K562 (cell line): ENCODE results near the gene SFT2D2. TPM values are rescaled to one million over a fixed set of nuclear protein-coding genes. Genes with fewer than 3 reads are reported as not detected.

Source experiments
- ATAC-seq: fragments of 200-7000 bp; cut with Tn5 transposase; 3 replicates; pipeline ENCODE4 v1.9.1; 2020; ENCODE audit warnings: moderate library complexity
- Bru-seq: library from RNA; stranded (reverse); fragments of 400-500 nt; gene quantifications from one replicate; lab custom pipeline; 2021; lab: Mats Ljungman, UMichigan
- BruChase-seq, 2 experiments: library from RNA; stranded (reverse); fragments of 400-500 nt; gene quantifications; one replicate each; lab custom pipeline; 2021; lab: Mats Ljungman, UMichigan
- BruUV-seq: library from RNA; stranded (reverse); fragments of 400-500 nt; replicated peaks from 2 replicates; lab custom pipeline; 2021; lab: Mats Ljungman, UMichigan
- CTCF ChIA-PET: fragments of 300-600 bp; formaldehyde crosslinking; extraction: SDS; loops from one replicate; lab custom pipeline; 2021; ENCODE audit warnings: low intra/inter-chr PET ratio; lab: Yijun Ruan, JAX
- POLR2A ChIA-PET: fragments of 300-600, 350-650 bp; sonication (Branson Sonifier 250); formaldehyde crosslinking; extraction: SDS; loops from one replicate; lab custom pipeline; 2021; ENCODE audit warnings: antibody characterized with exemption, inconsistent platforms; lab: Yijun Ruan, JAX
- DNase-seq, 4 experiments: peaks; one replicate each; pipeline versions ENCODE4 v3.0.0 to v3.0.0-alpha.2; 2011 to 2018; ENCODE audit warnings: low spot score in 3 of 4, mixed read lengths in 3 of 4; ENCODE audit errors: extremely low read depth in 1 of 4
- FAIRE-seq: peaks from 2 replicates; lab custom pipeline; 2011; peaks lifted over from hg19 to GRCh38; lab: Jason Lieb, UNC
- H2AFZ ChIP-seq: 2 replicates; pipeline ENCODE4 v1.6.0; 2011; ENCODE audit warnings: low read depth, low read length, control low read depth, inconsistent platforms
- H3K27ac ChIP-seq: fragments of 200-600 bp; 3 replicates; pipeline ENCODE4 v1.8.0; 2011; ENCODE audit warnings: low read depth, mild to moderate bottlenecking, control low read depth, inconsistent platforms, low read length, moderate library complexity, mixed read lengths; ENCODE audit errors: extremely low read depth
- H3K27me3 ChIP-seq, 2 experiments: fragments of 300-600 bp in 1 of 2; 2 replicates in 1 of 2; 3 replicates in 1 of 2; pipeline versions ENCODE4 v1.6.0 to v1.8.0; 2011; ENCODE audit warnings: inconsistent platforms in 2 of 2, low read length in 2 of 2, mild to moderate bottlenecking in 1 of 2, mixed read lengths in 1 of 2, moderate library complexity in 1 of 2; ENCODE audit not compliant: control insufficient read depth in 2 of 2, insufficient read depth in 2 of 2
- H3K36me3 ChIP-seq: fragments of 300-600 bp; 3 replicates; pipeline ENCODE4 v1.8.0; 2011; ENCODE audit warnings: mild to moderate bottlenecking, low read length, inconsistent platforms; ENCODE audit not compliant: control insufficient read depth, insufficient read depth
- H3K4me1 ChIP-seq, 2 experiments: fragments of 200-600 bp in 1 of 2; replicated peaks in 1 of 2; 2 replicates in 1 of 2; 3 replicates in 1 of 2; pipeline versions ENCODE4 v1.5.1 to v1.8.0; 2011; ENCODE audit warnings: inconsistent platforms in 2 of 2, low read length in 2 of 2, mild to moderate bottlenecking in 1 of 2, mixed read lengths in 1 of 2, moderate library complexity in 1 of 2; ENCODE audit not compliant: control insufficient read depth in 2 of 2, insufficient read depth in 2 of 2
- H3K4me2 ChIP-seq: 2 replicates; pipeline ENCODE4 v1.6.1; 2011; ENCODE audit warnings: low read length, control low read depth, inconsistent platforms, mixed read lengths; ENCODE audit not compliant: insufficient read depth
- H3K4me3 ChIP-seq: fragments of 200-600 bp; sonication (generic), shearing (Covaris generic); 2 replicates; pipeline ENCODE4 v1.5.1; 2016; ENCODE audit warnings: control low read depth, inconsistent platforms
- H3K79me2 ChIP-seq: fragments of 200-600 bp; 3 replicates; pipeline ENCODE4 v1.8.0; 2011; ENCODE audit warnings: low read length, inconsistent platforms; ENCODE audit not compliant: control insufficient read depth, insufficient read depth
- H3K9ac ChIP-seq, 2 experiments: 2 replicates each; pipeline versions ENCODE4 v1.6.0 to v1.6.1; 2011; ENCODE audit warnings: low read depth in 2 of 2, low read length in 2 of 2, control low read depth in 1 of 2, inconsistent platforms in 1 of 2, mild to moderate bottlenecking in 1 of 2, mixed read lengths in 1 of 2; ENCODE audit not compliant: insufficient read depth in 1 of 2
- H3K9me1 ChIP-seq: one replicate; pipeline ENCODE4 v1.6.0; 2011; ENCODE audit warnings: inconsistent platforms, mild to moderate bottlenecking, low read length, moderate library complexity; ENCODE audit not compliant: control insufficient read depth, insufficient read depth
- H3K9me3 ChIP-seq: replicated peaks from 2 replicates; pipeline ENCODE4 v1.5.1; 2011; ENCODE audit warnings: low read depth, low read length, inconsistent platforms; ENCODE audit not compliant: control insufficient read depth, insufficient read depth
- H4K20me1 ChIP-seq: replicated peaks from 2 replicates; pipeline ENCODE4 v1.6.1; 2011; ENCODE audit warnings: low read length, inconsistent platforms, mixed read lengths; ENCODE audit not compliant: control insufficient read depth, insufficient read depth
- CXXC5 ChIP-seq: fragments of 250-450 bp; sonication (Bioruptor Pico); IDR thresholded peaks from 2 replicates; pipeline ENCODE4 v1.8.0; 2022; ENCODE audit warnings: inconsistent platforms, mild to moderate bottlenecking, moderate library complexity
- ESRRA ChIP-seq: fragments of 450-650 bp; IDR thresholded peaks from 2 replicates; pipeline ENCODE4 v1.6.1; 2014; ENCODE audit warnings: low read depth, mild to moderate bottlenecking, moderate library complexity, borderline replicate concordance
- HMGN3 ChIP-seq: IDR thresholded peaks from 2 replicates; pipeline ENCODE4 v1.6.1; 2011; ENCODE audit warnings: borderline replicate concordance, low read depth, mild to moderate bottlenecking, mixed read lengths, low read length; ENCODE audit not compliant: insufficient read length; ENCODE audit errors: extremely low read depth
- IFI16 ChIP-seq: fragments of 250-450 bp; sonication (Bioruptor Pico); IDR thresholded peaks from 2 replicates; pipeline ENCODE4 v2.1.2; 2022; ENCODE audit warnings: mild to moderate bottlenecking, inconsistent platforms
- KDM4B ChIP-seq, 2 experiments: fragments of 450-650 bp in 1 of 2; sonication (generic) in 1 of 2; IDR thresholded peaks; 2 replicates each; pipeline ENCODE4 v1.6.1; 2016 to 2017; ENCODE audit warnings: borderline replicate concordance in 2 of 2, antibody characterized with exemption in 1 of 2, low read depth in 1 of 2, mild to moderate bottlenecking in 1 of 2
- KLF16 ChIP-seq: IDR thresholded peaks from 2 replicates; pipeline ENCODE4 v1.6.1; 2016; ENCODE audit warnings: antibody characterized with exemption
- PCBP2 ChIP-seq: fragments of 200-400 bp; formaldehyde crosslinking; IDR thresholded peaks from 2 replicates; pipeline ENCODE4 v1.6.1; 2018; ENCODE audit warnings: low read length, low read depth, mild to moderate bottlenecking, moderate library complexity; ENCODE audit not compliant: poor library complexity, severe bottlenecking
- RBM15 ChIP-seq: fragments of 200-400 bp; formaldehyde crosslinking; IDR thresholded peaks from 2 replicates; pipeline ENCODE4 v1.6.1; 2018; ENCODE audit warnings: mild to moderate bottlenecking, low read length, moderate library complexity; ENCODE audit not compliant: insufficient read depth
- SRSF7 ChIP-seq: fragments of 200-400 bp; formaldehyde crosslinking; optimal IDR thresholded peaks from 2 replicates; pipeline ENCODE3; 2017; ENCODE audit warnings: mild to moderate bottlenecking, low read depth, low read length
- TAF1 ChIP-seq: IDR thresholded peaks from 2 replicates; pipeline ENCODE4 v1.6.1; 2011; ENCODE audit warnings: mild to moderate bottlenecking, low read length, moderate library complexity; ENCODE audit not compliant: insufficient read depth, control insufficient read depth, severe bottlenecking; ENCODE audit errors: extremely low read depth
- TRIM24 ChIP-seq, 2 experiments: fragments of 450-650 bp; IDR thresholded peaks; 2 replicates each; pipeline ENCODE4 v1.6.1; 2016
- ZNF699 ChIP-seq: fragments of 250-450 bp; sonication (Bioruptor Pico); IDR thresholded peaks from 2 replicates; pipeline ENCODE4 v1.8.0; 2021; ENCODE audit warnings: mild to moderate bottlenecking, moderate library complexity; ENCODE audit not compliant: insufficient replicate concordance
- ZNF79 ChIP-seq: fragments of 250-450 bp; sonication (Bioruptor Pico); IDR thresholded peaks from 2 replicates; pipeline ENCODE4 v1.4.0; 2020; ENCODE audit warnings: low read depth, mild to moderate bottlenecking, moderate library complexity
- WGBS: fragments of 100-300 bp; shearing (Covaris generic); methylation state at CpG from one replicate; pipeline ENCODE4 v1.1.6; 2016; ENCODE audit warnings: low coverage, mixed read lengths; ENCODE audit not compliant: insufficient coverage; ENCODE audit errors: missing lambda C conversion rate; 5-methylcytosine and 5-hydroxymethylcytosine counted together
- in situ Hi-C: fragments of 300-500 bp; cut with MboI; formaldehyde crosslinking; loops from 4 replicates; pipeline ENCODE4 v1.15.0; 2018; ENCODE audit warnings: inconsistent platforms, mixed read lengths
- intact Hi-C: fragments of 100-400 bp; cut with micrococcal nuclease; formaldehyde crosslinking; loops from 2 replicates; pipeline ENCODE4 v1.14.2; 2022
- long read RNA-seq, 3 experiments: library from polyadenylated mRNA in 2 of 3; library from RNA in 1 of 3; unstranded in 2 of 3; stranded (forward) in 1 of 3; transcript quantifications; one replicate each; pipeline ENCODE4 v2.0.0, GENCODE V29; 2019 to 2022
- polyA minus RNA-seq, 3 experiments: library from RNA; depleted of rRNA, polyadenylated mRNA; stranded (reverse); fragments of >200 nt; gene quantifications; 2 replicates each; pipeline ENCODE4 v1.2.3, GENCODE V29; 2011
- polyA plus RNA-seq, 8 experiments: library from polyadenylated mRNA; depleted of rRNA in 4 of 8; stranded (reverse) in 5 of 8; unstranded in 3 of 8; fragments of >200 nt; fragmentation: Nextera tagmentation in 2 of 8; fragmentation: Illumina TruSeq in 1 of 8; extraction: Ambion mirVana in 2 of 8; extraction: Trizol in 1 of 8; gene quantifications; 2 replicates each; pipeline versions ENCODE4 v1.2.1 to v1.2.3, GENCODE V29; 2011 to 2014; ENCODE audit warnings: inconsistent platforms in 1 of 8, missing spikeins in 1 of 8
- total RNA-seq, 7 experiments: library from RNA; depleted of rRNA in 6 of 7; stranded (reverse); fragments of >200 nt in 6 of 7; fragmentation: Illumina TruSeq in 2 of 7; extraction: Trizol in 2 of 7; gene quantifications; 2 replicates each; pipeline versions ENCODE4 v1.2.1 to v1.2.3, GENCODE V29; 2011 to 2021; ENCODE audit warnings: low replicate concordance in 1 of 7
- TF ChIP-seq, protein P1 (sequence below), 2 experiments: fragments of 450-650 bp in 1 of 2; sonication (generic) in 1 of 2; formaldehyde crosslinking in 1 of 2; IDR thresholded peaks in 1 of 2; conservative IDR thresholded peaks in 1 of 2; 2 replicates each; pipeline versions ENCODE4 v1.6.1 to v1.8.1; 2016 to 2023; ENCODE audit warnings: mild to moderate bottlenecking in 2 of 2, moderate library complexity in 2 of 2, inconsistent platforms in 1 of 2, missing genetic modification reagents in 1 of 2

Gene SFT2D2
- 63.5 and 68.0 TPM in 2 replicates for total RNA-seq (2011; cell fraction: chromatin; rRNA removed; ENCODE audit: low replicate concordance)
- 26.0 and 28.6 TPM in 2 replicates for total RNA-seq (2011; cell fraction: nucleolus; rRNA removed)
- total RNA-seq (2011; cell fraction: nucleoplasm; rRNA removed): 55.2 and 88.0 TPM in 2 replicates
- total RNA-seq (2014; rRNA removed) (20.5 and 21.6 TPM in 2 replicates), total RNA-seq (2014; rRNA removed; fragmentation: Illumina TruSeq; extraction: Trizol) (28.7 and 34.2 TPM in 2 replicates), total RNA-seq (2015; rRNA removed; fragmentation: Illumina TruSeq; extraction: Trizol) (28.1 and 28.4 TPM in 2 replicates), total RNA-seq (2021) (46.6 and 50.1 TPM in 2 replicates), polyA plus RNA-seq (2011; rRNA removed) (29.0 and 35.8 TPM in 2 replicates), polyA plus RNA-seq (2014; fragmentation: Illumina TruSeq; extraction: Trizol) (9.2 and 10.7 TPM in 2 replicates), polyA plus RNA-seq (2014; fragmentation: Nextera tagmentation; extraction: Ambion mirVana) (1 to 10 TPM; 3.4 to 6.1 TPM), polyA plus RNA-seq (2014; rRNA removed) (14.8 and 15.7 TPM in 2 replicates), polyA minus RNA-seq (2011; rRNA and poly(A)+ RNA removed) (111 and 122 TPM in 2 replicates), Bru-seq, nascent RNA (percentile 91 among the genes with signal in this experiment), BruChase-seq, experiment 1, labeled RNA remaining after a 2-hour chase (percentile 96 among the genes with signal in this experiment), BruChase-seq, experiment 2, labeled RNA remaining after a 6-hour chase (percentile 97 among the genes with signal in this experiment)
- 10.7 and 20.6 TPM in 2 replicates for polyA plus RNA-seq (2011; cell fraction: cytosol; rRNA removed)
- 16.6 and 19.0 TPM in 2 replicates for polyA plus RNA-seq (2011; cell fraction: nucleus; rRNA removed)
- 6.7 and 9.0 TPM in 2 replicates for polyA plus RNA-seq (2012)
- 48.0 and 48.3 TPM in 2 replicates for polyA minus RNA-seq (2011; cell fraction: cytosol; rRNA and poly(A)+ RNA removed)
- 15.2 and 18.5 TPM in 2 replicates for polyA minus RNA-seq (2011; cell fraction: nucleus; rRNA and poly(A)+ RNA removed)
- long read RNA-seq, experiment 1, full-length matches to known transcripts: 5 of 67 reads
- long read RNA-seq, experiment 1, partial matches to known transcripts: 1 of 67 reads
- long read RNA-seq, experiment 1, other reads (novel, unspliced or antisense): 61 of 67 reads
- long read RNA-seq, experiment 2, full-length matches to known transcripts: 2 of 5 reads
- long read RNA-seq, experiment 2, partial matches to known transcripts: 0 of 5 reads
- long read RNA-seq, experiment 2, other reads (novel, unspliced or antisense): 3 of 5 reads
- long read RNA-seq, experiment 3, full-length matches to known transcripts: 3 of 7 reads
- long read RNA-seq, experiment 3, partial matches to known transcripts: 0 of 7 reads
- long read RNA-seq, experiment 3, other reads (novel, unspliced or antisense): 4 of 7 reads

DNA sequence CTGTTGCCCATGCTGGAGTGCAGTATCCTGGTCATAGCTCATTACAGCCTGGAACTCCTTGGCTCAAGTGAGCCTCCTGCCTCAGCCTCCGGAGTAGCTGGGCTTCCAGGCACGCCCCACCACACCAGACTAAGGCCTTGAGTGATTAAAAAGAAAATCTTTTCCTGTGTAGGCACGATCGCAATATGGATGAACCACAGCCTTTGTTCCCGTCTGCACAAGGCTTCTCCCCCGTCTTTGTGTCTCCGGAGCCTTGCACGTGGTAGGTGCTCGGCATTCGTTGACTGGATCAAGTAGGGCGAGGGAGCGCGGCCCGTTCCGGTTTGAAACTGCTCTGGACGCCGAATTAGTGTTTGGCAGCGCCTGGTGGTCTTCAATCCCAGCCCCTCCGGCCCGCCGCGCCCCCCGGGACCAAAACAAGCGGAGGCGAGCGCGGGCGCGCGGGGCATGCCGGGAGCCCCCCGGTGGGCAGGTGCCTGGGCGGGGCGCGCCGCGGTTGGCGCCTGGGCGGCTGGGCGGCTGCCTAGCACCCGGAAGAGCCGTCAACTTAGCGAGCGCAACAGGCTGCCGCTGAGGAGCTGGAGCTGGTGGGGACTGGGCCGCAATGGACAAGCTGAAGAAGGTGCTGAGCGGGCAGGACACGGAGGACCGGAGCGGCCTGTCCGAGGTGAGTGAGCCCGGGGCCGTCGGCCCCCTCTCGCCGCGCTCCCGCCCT, at the start of gene SFT2D2:
TSS of gene SFT2D2 (plus strand) at position 529 of the 715 bp plus-strand sequence. CDS start at position 605, 76 bp downstream.
- DNase-seq (peak; percentile 91 to 96 (median 95)), ATAC-seq (peak; percentile 95), FAIRE-seq (no peak)
- Histone ChIP-seq H2AFZ (peak within 1 kb of the TSS; percentile 88), H3K9me1 (no peaks in the 10 kb centered on the region), H3K4me1 (peaks cover 20 to 30% of the 10 kb centered on the region in 2 experiments), H3K9me3 (no peaks in the 10 kb centered on the region), H3K4me3 (peak within 1 kb of the TSS; percentile 80), H3K27me3 (no peaks in the 10 kb centered on the region), H3K79me2 (peaks cover 56% of the 10 kb centered on the region), H3K9ac (peak within 1 kb of the TSS; percentile 85 to 99), H3K4me2 (peak within 1 kb of the TSS; percentile 76), H3K27ac (peak within 1 kb of the TSS; percentile 91), H3K36me3 (peaks cover 29% of the 10 kb centered on the region; the same call in 2 of the 3 replicates), H4K20me1 (peaks cover 6% of the 10 kb centered on the region; the same call in 1 of the 2 replicates)
- in situ Hi-C loops (no loop called here), intact Hi-C loops (loop anchor here (2.0 to 10.0 kb wide), 2 partner anchors 47 to 131 kb away; partner anchors contain the start of gene TIPRL)
- under 1% methylated on average over 45 of the region's 58 CpGs for WGBS
- ChIA-PET CTCF (interaction anchor here (1.3 kb wide), 1 partner anchor 143 kb away, joined by 3 read pairs; no protein-coding TSS in a partner anchor), POLR2A (interaction anchor here (0.6 to 3.2 kb wide), 11 partner anchors 9 to 661 kb away, joined by 3 to 32 read pairs (median 3); no protein-coding TSS in a partner anchor)
- TSS peak; percentile 95 for BruUV-seq
- TF ChIP-seq SRSF7: no peak
- no peak for TF ChIP-seq IFI16 (CRISPR knock-in tag)
- peak; percentile 70 for TF ChIP-seq TAF1
- TF ChIP-seq HMGN3: peak; percentile 42
- TF ChIP-seq KLF16: no peak
- TF ChIP-seq ZNF699 (CRISPR knock-in tag): no peak
- TF ChIP-seq ZNF79 (CRISPR knock-in tag): peak; percentile 78
- peak; percentile 67; the same call in 1 of the 2 replicates for TF ChIP-seq ESRRA
- TF ChIP-seq, protein P1, sequence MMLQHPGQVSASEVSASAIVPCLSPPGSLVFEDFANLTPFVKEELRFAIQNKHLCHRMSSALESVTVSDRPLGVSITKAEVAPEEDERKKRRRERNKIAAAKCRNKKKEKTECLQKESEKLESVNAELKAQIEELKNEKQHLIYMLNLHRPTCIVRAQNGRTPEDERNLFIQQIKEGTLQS (IDR thresholded peaks at IDR 0.05): no peak
- TF ChIP-seq, protein P1 (CRISPR knock-in tag; conservative IDR thresholded peaks at IDR 0.05): no peak
- TF ChIP-seq TRIM24 (IDR thresholded peaks at IDR 0.05): no peak
- TF ChIP-seq KDM4B (IDR thresholded peaks at IDR 0.05; ENCODE audit: borderline replicate concordance in 2 of 2, low read depth in 1 of 2): peak in 1 of 2 experiments; percentile 83; a peak in 2 of 4 replicates
- TF ChIP-seq PCBP2: no peak
- TF ChIP-seq CXXC5: peak; percentile 96
- TF ChIP-seq RBM15: no peak
